Muscle of back (tissue), 11 donors: ENCODE measurements around the gene CETN1. TPM values are rescaled to one million over a fixed set of nuclear protein-coding genes. Genes with fewer than 3 reads are reported as not detected.
A peak's percentile ranks its signal among the peaks of the same experiment; 100 is the strongest.

Experiments
- DNase-seq, 3 donors: peaks; one replicate each; pipeline versions ENCODE4 v3.0.0 to v3.0.0-alpha.2; 2013
- polyA plus RNA-seq, 10 donors: library from polyadenylated mRNA; unstranded; fragments of 120-200 nt; gene quantifications; one replicate each; pipeline ENCODE4 v1.2.1, GENCODE V29; 2013; ENCODE audit not compliant: insufficient read length in 10 of 10

Gene CETN1
- polyA plus RNA-seq, 10 donors: not detected

DNA sequence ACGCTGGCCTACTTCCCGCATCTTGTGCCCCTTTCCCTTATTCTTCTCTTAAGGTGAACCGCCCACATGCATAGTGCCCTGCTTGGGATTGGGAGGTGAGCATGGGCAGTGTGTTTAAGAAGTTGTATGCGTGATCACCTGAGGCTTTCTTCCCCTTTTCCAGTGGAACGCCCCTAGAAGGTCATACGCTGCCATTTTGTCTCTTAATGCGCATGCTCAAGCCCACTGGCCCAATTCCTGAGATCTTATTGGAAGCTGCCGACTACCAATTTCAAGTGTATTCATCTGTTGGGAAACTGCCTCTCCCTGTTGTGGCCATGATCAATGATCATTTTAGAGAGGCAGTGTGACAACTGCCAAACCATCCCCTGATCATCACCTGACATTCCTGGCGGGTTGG lies 3.3 kb upstream of the CETN1 start:
- peak in 1 of 3 donors; percentile 39 for DNase-seq

- peak; percentile 76 to 95 (median 90) for DNase-seq
Measured at GRCh38 chr18:577643-578375, 2.4 kb upstream of the CETN1 start.

GRCh38 chr18:579238-579637 lies 942 bp upstream of the CETN1 start:
- peak in 2 of 3 donors; percentile 51 to 79 for DNase-seq

DNA sequence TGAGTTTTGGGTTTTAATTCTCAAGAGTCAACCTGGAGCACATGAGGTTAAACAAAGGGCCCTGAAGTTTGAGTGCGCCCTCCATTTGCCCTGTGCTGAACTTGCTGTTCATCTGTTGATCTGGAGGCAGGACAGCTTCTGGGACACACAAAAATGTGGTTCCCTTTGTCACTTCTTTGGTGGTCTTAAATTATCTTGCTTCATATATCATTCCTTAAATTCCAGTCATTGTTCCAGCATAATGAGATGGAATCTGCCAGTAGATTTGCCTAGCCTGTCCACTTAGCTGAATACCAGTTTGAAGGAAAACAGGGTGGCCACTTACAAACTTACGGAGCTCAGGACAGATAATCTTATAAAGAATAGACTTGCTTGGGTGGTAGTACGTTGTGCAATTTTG lies 916 bp downstream of the CETN1 start:
- DNase-seq: no peak

DNA sequence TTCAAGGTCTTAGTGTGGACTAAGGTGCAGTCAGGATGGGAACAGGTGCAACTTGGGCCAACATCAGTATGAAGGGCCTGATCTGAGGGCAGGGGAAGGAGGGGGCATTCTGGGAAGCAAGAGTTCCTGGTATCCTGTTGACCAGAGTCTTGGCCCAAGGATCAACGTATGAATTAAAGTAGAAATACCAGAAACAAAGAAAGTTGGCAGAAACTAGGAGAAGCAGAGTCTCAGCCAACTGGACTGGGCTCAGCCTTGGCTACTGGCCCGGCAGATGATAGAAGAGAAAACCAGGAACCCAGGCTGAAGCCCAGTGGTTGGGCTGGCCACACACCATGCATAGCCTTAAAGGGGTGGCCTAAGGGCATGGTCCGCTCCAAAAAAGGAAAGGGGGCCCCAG lies 2.3 kb downstream of the CETN1 start:
- DNase-seq: peak in 2 of 3 donors; percentile 50 to 76

DNA sequence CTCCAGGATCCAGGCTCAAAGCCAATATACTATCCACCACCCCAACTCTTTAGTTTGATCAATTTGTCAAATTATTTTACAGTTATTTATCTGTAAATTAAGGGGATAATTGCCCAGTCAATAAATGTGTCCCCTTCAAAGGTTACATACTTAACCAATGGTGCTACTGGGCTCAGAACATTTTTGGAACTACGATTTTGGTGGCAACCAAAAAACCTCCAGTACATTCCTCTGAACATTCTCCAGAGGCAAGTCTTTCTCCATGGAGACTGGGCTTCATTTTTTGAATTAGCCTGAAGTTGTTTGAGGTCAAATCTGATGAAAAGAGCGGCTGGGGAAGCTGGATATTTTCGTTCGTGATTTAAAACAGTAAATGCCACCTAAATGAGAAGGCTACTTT lies 14.9 kb downstream of the CETN1 start:
- DNase-seq: no peak

DNA sequence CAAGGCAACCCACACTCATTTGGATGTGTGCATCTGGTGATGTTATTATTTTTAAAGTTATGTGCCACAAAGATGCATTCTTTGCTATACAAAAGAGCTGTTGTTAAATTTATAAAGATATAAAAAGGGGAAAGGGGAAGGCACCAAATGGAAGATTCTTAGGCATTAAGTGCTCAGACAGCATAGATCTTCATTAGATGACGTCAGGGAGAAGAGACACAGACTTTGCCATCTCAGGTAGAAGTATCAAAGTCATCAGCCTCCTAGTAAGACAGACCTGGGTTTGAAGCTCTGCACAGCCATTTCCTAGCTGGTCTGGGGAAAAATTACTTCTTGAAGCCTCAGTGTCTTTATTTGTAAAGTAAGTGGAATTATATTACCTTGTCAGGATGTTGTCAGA lies 15.4 kb downstream of the CETN1 start:
- no peak for DNase-seq

GRCh38 chr18:596288-596881 lies 16.2 kb downstream of the CETN1 start:
- DNase-seq: peak in 1 of 3 donors; percentile 50

DNA sequence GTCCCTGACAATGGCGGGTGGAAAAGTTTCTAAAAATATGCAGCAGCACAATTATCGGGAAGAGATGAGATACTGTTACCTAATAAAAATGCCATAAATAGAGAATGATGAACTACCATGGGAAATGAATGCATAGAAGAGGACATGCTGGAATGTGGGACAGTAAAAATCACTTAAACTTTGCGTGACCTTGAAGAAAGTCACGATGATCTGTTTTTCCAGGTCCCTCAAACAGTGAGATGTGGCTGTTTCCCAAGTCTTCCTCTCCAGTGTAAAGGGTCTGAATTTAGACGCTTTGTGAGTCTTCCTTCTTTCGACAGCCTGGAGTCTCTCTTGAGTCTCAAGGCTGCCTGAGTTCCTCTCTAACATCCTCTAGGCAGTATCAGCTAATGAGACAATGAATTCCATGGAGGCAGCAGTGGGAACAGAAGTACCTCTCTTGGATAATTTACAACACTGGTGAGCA lies 18.0 kb downstream of the CETN1 start:
- peak; percentile 61 to 88 (median 77) for DNase-seq

DNA sequence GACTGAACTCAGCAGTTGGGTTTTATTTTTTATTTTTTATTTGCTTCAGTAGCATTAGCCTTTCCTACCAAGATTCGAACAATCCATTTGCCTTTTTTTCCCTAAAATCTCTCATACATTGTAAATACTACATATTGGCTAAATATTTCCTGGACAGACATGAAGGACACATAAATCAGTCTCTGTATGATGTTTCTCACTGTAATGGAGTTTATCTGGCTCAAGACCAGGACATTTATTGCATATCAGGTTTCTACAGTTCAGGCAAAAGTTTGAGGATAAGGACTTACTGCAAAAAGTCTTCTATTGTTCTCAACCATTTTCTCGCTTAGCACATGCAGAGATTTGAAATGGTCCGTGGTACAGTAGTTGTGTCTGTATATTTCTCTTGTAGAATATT lies 19.9 kb downstream of the CETN1 start:
- peak in 2 of 3 donors; percentile 43 to 76 for DNase-seq

- no peak for DNase-seq
Measured at GRCh38 chr18:604771-605170, 24.6 kb downstream of the CETN1 start.

DNA sequence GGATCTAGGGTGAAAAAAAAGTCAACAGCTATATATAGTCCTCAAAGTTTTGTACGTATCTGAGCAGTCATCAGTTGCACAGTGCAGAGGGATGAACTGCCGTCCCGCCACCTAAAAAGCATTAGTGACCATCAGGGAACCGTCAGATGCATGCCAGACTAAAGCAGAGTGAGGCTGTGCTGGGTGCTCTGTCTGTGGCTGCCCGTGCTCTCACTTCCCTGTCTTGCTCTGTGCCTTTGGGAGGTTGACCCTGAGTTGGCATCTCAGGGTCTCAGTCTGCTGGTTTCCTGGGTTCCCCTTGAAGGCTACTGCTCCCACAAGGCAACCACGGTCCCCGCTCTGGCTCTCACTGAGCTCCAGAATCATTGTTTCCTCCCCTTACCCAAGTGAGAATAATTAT lies 27.8 kb downstream of the CETN1 start:
- DNase-seq: no peak

DNA sequence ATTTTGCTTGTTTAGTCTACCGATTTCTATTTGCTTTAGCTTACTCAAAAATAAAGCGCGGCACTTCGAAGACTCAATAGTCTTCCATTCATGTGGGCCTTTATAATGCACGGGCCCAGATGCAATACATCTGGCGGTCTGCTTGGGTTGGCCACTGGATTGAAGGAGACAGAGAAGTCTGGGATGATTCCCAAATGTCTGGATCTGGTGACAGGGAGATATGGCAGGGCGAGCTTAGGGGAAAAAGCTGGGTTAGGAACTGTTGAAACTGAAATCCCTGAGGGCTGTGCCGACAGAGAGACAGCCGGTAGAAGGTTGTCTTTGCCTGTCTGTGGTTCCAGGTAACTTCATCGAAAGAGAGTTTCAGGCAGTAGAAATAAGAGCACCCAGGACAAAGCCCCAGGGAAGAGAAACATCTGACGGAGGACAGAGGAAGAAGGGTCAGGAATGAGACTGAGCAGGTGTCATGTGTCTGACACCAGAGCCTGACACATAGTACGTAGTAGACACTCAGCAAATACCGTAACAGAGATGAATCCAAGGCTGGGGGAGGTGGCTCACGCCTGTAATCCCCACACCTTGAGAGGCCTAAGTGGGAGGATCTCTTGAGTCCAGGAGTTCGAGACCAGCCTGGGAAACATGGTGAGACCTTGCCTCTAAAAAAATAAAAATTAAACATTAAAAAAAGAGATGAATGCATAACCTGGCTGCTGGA lies 30.2 kb downstream of the CETN1 start:
- DNase-seq: no peak

GRCh38 chr18:612156-612555 lies 32.0 kb downstream of the CETN1 start:
- no peak for DNase-seq

DNA sequence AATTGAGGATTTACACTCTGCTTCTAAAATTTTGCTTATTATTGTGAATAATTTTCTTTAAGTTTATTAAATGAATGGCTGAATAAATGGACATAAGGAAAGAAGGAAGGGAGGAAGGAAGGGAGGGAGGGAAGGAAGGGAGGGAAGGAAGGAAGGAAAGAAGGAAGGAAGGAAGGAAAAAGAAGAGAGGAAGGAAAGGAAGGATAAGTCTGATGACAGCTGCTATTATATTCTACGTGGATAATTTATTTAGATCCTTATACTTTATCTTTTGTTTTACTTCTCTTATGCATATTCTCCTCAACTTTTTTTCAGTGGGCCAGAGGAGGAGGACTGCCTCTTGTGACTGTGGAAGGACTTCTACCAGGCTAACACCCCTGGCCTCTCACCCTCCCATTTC lies 34.0 kb downstream of the CETN1 start:
- no peak for DNase-seq

GRCh38 chr18:615092-615521 lies 34.9 kb downstream of the CETN1 start:
- DNase-seq: no peak

GRCh38 chr18:615773-616172 lies 35.6 kb downstream of the CETN1 start:
- DNase-seq: no peak

DNA sequence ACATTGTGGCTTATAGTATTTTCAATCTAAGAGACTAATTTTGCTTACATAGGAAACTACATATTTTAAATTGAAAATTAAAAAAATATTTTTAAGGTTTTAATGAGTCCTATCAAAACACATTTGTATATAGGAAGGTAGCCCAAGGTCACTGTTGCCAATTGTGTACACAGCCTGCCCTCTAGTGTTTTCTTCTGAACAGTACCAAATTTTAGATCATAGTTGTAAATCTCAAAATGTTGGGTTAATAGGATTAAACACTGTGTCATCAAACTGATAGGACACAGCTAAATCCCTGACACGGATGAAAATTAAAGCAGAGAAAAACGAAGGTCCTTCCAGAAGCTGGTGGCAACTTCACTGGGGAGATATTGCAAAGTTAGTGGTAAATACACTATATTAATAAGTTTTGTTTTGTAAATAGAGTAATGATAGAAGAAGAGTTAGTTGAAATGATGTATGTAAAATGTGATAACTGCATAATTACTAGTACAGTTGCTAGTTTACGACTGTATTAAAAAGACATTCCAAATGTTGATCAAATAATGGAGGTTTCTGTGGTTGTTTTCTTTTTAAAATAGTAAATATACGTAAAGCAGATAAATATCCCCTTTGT lies 36.3 kb downstream of the CETN1 start:
- DNase-seq: peak; percentile 45 to 64 (median 50)

GRCh38 chr18:617970-618504 lies 37.9 kb downstream of the CETN1 start:
- DNase-seq: no peak

DNA sequence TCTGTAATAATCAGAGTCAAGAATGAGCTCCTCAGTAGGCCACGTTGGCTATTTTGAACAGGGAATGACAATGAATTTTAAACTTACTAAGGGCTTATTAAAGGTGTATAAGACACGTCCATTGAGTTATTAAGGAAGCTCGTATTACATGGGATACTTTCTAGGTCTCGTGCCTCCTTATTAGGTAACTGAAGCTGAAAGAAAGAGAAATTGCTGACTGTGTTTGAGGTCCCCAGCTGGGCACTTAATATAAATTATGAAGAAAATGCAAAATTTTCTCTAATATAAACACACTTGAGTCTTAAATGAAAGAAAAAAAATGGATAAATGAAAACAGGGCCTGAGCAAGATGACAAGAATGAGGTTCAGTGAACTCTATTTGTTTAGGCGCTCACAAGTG lies 38.4 kb downstream of the CETN1 start:
- no peak for DNase-seq

DNA sequence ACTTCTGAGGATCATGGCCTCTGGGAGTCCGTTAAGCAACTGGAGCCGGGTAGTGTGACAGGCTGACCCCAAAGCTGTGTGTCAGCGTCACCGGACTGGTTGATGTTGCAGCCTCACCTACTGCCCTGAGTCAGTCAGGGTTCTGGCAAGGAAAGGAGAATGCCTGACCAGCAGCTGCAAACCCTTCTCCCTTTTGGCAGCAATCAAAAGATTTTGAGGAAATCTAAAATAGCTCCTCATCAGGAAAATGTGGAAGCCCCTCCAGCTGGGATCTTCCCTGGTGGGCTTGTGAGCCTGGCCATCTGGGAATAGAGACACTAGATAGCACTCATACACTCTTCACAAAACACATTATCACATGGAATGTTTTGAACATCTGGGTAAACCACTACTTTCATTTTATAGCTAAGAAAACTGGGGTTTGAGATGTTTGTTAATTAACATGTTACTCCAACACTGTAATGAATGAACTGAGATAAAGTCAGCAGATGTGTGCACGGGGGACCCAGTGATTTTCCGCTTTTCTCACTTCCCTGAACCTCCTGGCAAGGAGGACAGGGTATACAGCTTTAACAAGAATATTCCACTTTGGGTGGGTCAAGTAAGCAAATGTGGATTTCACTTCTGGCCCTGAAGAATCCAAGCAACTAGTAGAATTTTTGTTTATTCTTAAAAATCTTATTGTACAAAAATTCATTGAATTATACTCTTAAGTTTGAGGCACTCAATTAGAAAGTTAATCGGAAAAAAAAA lies 41.3 kb downstream of the CETN1 start:
- peak in 1 of 3 donors; percentile 39 for DNase-seq
